IMR-90 (cell line): ENCODE measurements around the gene TRIM47.

Experiments
- RAD21 ChIP-seq: IDR thresholded peaks from 2 replicates; pipeline ENCODE4 v1.6.1; 2012; ENCODE audit warnings: low read length, improper control_type of control experiment
- TF ChIP-seq, protein P1 (sequence below): fragments of 150-350 bp; IDR thresholded peaks from 2 replicates; pipeline ENCODE4 v1.6.1; 2017; ENCODE audit warnings: mild to moderate bottlenecking, antibody characterized with exemption, low read length, low read depth

DNA sequence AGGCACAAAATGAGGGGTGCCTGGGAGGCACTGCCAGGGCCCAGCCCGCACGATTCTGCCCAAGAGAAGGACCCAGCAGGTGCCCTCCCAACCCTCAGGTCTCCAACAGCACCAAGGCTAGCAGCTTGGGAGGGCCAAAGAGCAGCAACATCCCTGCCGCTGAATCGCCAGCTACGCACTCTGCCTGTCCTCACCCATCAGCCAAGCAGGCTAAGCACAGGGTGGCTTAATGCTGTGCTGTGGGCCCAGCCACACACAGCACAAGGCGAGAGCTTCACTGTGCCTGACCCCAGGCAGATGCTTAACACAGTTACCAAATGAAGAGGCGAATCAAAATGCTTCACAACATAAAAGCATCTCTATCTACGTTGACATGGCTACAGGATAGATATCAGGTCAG is 36.9 kb upstream of the TRIM47 start:
- no peak for TF ChIP-seq RAD21
- TF ChIP-seq, protein P1, sequence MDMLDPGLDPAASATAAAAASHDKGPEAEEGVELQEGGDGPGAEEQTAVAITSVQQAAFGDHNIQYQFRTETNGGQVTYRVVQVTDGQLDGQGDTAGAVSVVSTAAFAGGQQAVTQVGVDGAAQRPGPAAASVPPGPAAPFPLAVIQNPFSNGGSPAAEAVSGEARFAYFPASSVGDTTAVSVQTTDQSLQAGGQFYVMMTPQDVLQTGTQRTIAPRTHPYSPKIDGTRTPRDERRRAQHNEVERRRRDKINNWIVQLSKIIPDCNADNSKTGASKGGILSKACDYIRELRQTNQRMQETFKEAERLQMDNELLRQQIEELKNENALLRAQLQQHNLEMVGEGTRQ: no peak
